HPDE6-E6E7 (cell line): Measurements from ENCODE around the gene AFF2.

ENCODE experiments used
- DNase-seq: peaks from one replicate; pipeline ENCODE4 v3.0.0; 2011; ENCODE audit warnings: missing footprints; ENCODE audit errors: extremely low spot score

Gene AFF2

GRCh38 chrX:149006235-149006634, 505.8 kb downstream of the AFF2 start:
- no peak for DNase-seq

GRCh38 chrX:149007423-149007822, 507.0 kb downstream of the AFF2 start:
- DNase-seq: no peak

- no peak for DNase-seq
Measured at GRCh38 chrX:149010013-149010852, 509.8 kb downstream of the AFF2 start.

GRCh38 chrX:149010853-149011224, 510.4 kb downstream of the AFF2 start:
- DNase-seq: no peak

GRCh38 chrX:149013081-149013480, 512.7 kb downstream of the AFF2 start:
- DNase-seq: no peak

GRCh38 chrX:149021159-149021558, 520.7 kb downstream of the AFF2 start:
- DNase-seq: no peak

- DNase-seq: no peak
Measured at GRCh38 chrX:149022485-149022884, 522.1 kb downstream of the AFF2 start.

GRCh38 chrX:149032449-149032848, 532.0 kb downstream of the AFF2 start:
- no peak for DNase-seq

GRCh38 chrX:149036086-149036485, 535.7 kb downstream of the AFF2 start:
- DNase-seq: no peak

GRCh38 chrX:149037281-149037870, 537.0 kb downstream of the AFF2 start:
- no peak for DNase-seq

- no peak for DNase-seq
Measured at GRCh38 chrX:149039057-149039456, 538.6 kb downstream of the AFF2 start.

GRCh38 chrX:149040873-149041535, 540.6 kb downstream of the AFF2 start:
- no peak for DNase-seq

- no peak for DNase-seq
Measured at GRCh38 chrX:149043401-149043800, 543.0 kb downstream of the AFF2 start.

- DNase-seq: no peak
Measured at GRCh38 chrX:149044471-149044870, 544.1 kb downstream of the AFF2 start.

GRCh38 chrX:149045645-149046210, 545.3 kb downstream of the AFF2 start:
- DNase-seq: no peak
